HCT116 (cell line): ENCODE data around the gene STRAP. TPM values are rescaled to one million over a fixed set of nuclear protein-coding genes. Genes with fewer than 3 reads are reported as not detected.

Source experiments
- ATAC-seq: fragments of 200-7000 bp; cut with Tn5 transposase; 2 replicates; pipeline ENCODE4 v1.9.1; 2020; ENCODE audit warnings: mild to moderate bottlenecking, moderate library complexity
- BruUV-seq: library from RNA; stranded (reverse); fragments of 400-500 nt; replicated peaks from 2 replicates; lab custom pipeline; 2021; lab: Mats Ljungman, UMichigan
- CTCF ChIA-PET: fragments of 300-600 bp; sonication (Branson Sonifier 250); formaldehyde crosslinking; loops from one replicate; lab custom pipeline; 2021; ENCODE audit warnings: antibody characterized with exemption; lab: Charles Lee
- POLR2A ChIA-PET: fragments of 300-600, 350-600 bp; sonication (Branson Sonifier 250); formaldehyde crosslinking; loops from one replicate; lab custom pipeline; 2021; ENCODE audit warnings: antibody characterized with exemption; lab: Charles Lee
- RAD21 ChIA-PET, 2 experiments: fragments of 300-600 bp; sonication (Branson Sonifier 250); formaldehyde crosslinking; loops; one replicate each; lab custom pipeline; 2023; ENCODE audit warnings: low total read pairs in 2 of 2; ENCODE audit not compliant: uncharacterized antibody in 2 of 2, unreplicated experiment in 2 of 2, low non-redundant PET in 1 of 2; lab: Charles Lee
- DNase-seq: peaks from one replicate; pipeline ENCODE4 v3.0.0-alpha.2; 2010; ENCODE audit warnings: low read depth, low spot score
- H2AFZ ChIP-seq: fragments of 200-600 bp; shearing (Covaris generic), sonication (generic); 2 replicates; pipeline ENCODE4 v1.6.1; 2017; ENCODE audit warnings: low read depth, mixed run types, mixed read lengths, antibody characterized with exemption, low read length; ENCODE audit not compliant: poor library complexity, severe bottlenecking
- H3K27ac ChIP-seq: 2 replicates; pipeline ENCODE4 v1.5.1; 2012; ENCODE audit warnings: low read depth, low read length
- H3K27me3 ChIP-seq: fragments of 200-600 bp; sonication (generic); 2 replicates; pipeline ENCODE4 v1.6.1; 2016; ENCODE audit warnings: mixed run types, low read length, mixed read lengths; ENCODE audit not compliant: insufficient read depth
- H3K36me3 ChIP-seq, 2 experiments: fragments of 200-500 bp in 1 of 2; fragments of 200-600 bp in 1 of 2; sonication (Bioruptor generic) in 1 of 2; sonication (generic) in 1 of 2; 2 replicates each; pipeline versions ENCODE4 v1.5.1 to v1.6.1; 2014 to 2016; ENCODE audit warnings: low read length in 2 of 2, inconsistent platforms in 1 of 2, mixed read lengths in 1 of 2, mixed run types in 1 of 2; ENCODE audit not compliant: insufficient read depth in 2 of 2, control insufficient read depth in 1 of 2
- H3K4me1 ChIP-seq, 2 experiments: fragments of 200-600 bp in 1 of 2; sonication (generic) in 1 of 2; 2 replicates each; pipeline versions ENCODE4 v1.5.1 to v1.6.1; 2012 to 2017; ENCODE audit warnings: low read length in 2 of 2, inconsistent platforms in 1 of 2, mild to moderate bottlenecking in 1 of 2, mixed read lengths in 1 of 2, mixed run types in 1 of 2, moderate library complexity in 1 of 2; ENCODE audit not compliant: insufficient read depth in 2 of 2, control insufficient read depth in 1 of 2
- H3K4me2 ChIP-seq: fragments of 200-600 bp; sonication (generic); 2 replicates; pipeline ENCODE4 v1.6.1; 2017; ENCODE audit warnings: mixed run types, low read length, mixed read lengths
- H3K4me3 ChIP-seq, 2 experiments: fragments of 200-600 bp in 1 of 2; sonication (generic) in 1 of 2; replicated peaks in 1 of 2; 2 replicates each; pipeline ENCODE4 v1.5.1; 2011 to 2016; ENCODE audit warnings: low read length in 2 of 2, control low read depth in 1 of 2, low read depth in 1 of 2, mild to moderate bottlenecking in 1 of 2, mixed read lengths in 1 of 2, mixed run types in 1 of 2
- H3K79me2 ChIP-seq: fragments of 200-600 bp; sonication (generic); 2 replicates; pipeline ENCODE4 v1.6.1; 2017; ENCODE audit warnings: mild to moderate bottlenecking, mixed run types, low read length, moderate library complexity, mixed read lengths; ENCODE audit not compliant: insufficient read depth
- H3K9ac ChIP-seq: fragments of 200-600 bp; sonication (generic); 2 replicates; pipeline ENCODE4 v1.6.1; 2016; ENCODE audit warnings: low read length, mixed read lengths
- H3K9me2 ChIP-seq: fragments of 200-600 bp; sonication (generic), shearing (Covaris generic); 2 replicates; pipeline ENCODE4 v1.6.1; 2017; ENCODE audit warnings: mixed run types, mild to moderate bottlenecking, moderate library complexity; ENCODE audit not compliant: insufficient read depth
- H3K9me3 ChIP-seq, 2 experiments: fragments of 200-500 bp in 1 of 2; fragments of 200-600 bp in 1 of 2; sonication (Bioruptor generic) in 1 of 2; sonication (generic) in 1 of 2; 2 replicates each; pipeline ENCODE4 v1.6.1; 2014 to 2017; ENCODE audit warnings: low read length in 2 of 2, mixed read lengths in 2 of 2, inconsistent platforms in 1 of 2, low read depth in 1 of 2, mild to moderate bottlenecking in 1 of 2, mixed run types in 1 of 2, moderate library complexity in 1 of 2; ENCODE audit not compliant: control insufficient read depth in 1 of 2, insufficient read depth in 1 of 2
- H4K20me1 ChIP-seq: fragments of 200-600 bp; sonication (generic), shearing (Covaris generic); 2 replicates; pipeline ENCODE4 v1.6.1; 2017; ENCODE audit warnings: mixed run types, mild to moderate bottlenecking, moderate library complexity; ENCODE audit not compliant: insufficient read depth
- ATF3 ChIP-seq: IDR thresholded peaks from 2 replicates; pipeline ENCODE4 v1.6.1; 2012
- CTCF ChIP-seq, 3 experiments: fragments of 200-600 bp in 1 of 3; sonication (generic) in 1 of 3; IDR thresholded peaks in 2 of 3; conservative IDR thresholded peaks in 1 of 3; 2 replicates each; pipeline ENCODE4 v1.5.1; 2012 to 2017; ENCODE audit warnings: low read depth in 2 of 3, low read length in 2 of 3, antibody characterized with exemption in 1 of 3, borderline replicate concordance in 1 of 3, control low read depth in 1 of 3, mild to moderate bottlenecking in 1 of 3, mixed read lengths in 1 of 3, mixed run types in 1 of 3, moderate library complexity in 1 of 3; ENCODE audit not compliant: insufficient read depth in 1 of 3
- ELF1 ChIP-seq: IDR thresholded peaks from 2 replicates; pipeline ENCODE4 v1.6.1; 2012; ENCODE audit warnings: low read depth, borderline replicate concordance
- EZH2 ChIP-seq: fragments of 200-600 bp; sonication (generic); IDR thresholded peaks from 2 replicates; pipeline ENCODE4 v1.6.1; 2017; ENCODE audit warnings: antibody characterized with exemption, mixed run types
- EZH2phosphoT487 ChIP-seq: fragments of 200-600 bp; IDR thresholded peaks from 2 replicates; pipeline ENCODE4 v1.6.1; 2018; ENCODE audit warnings: antibody characterized with exemption, borderline replicate concordance
- FOSL1 ChIP-seq: IDR thresholded peaks from 2 replicates; pipeline ENCODE4 v1.6.1; 2012; ENCODE audit warnings: low read depth
- JUND ChIP-seq: IDR thresholded peaks from 2 replicates; pipeline ENCODE4 v1.6.1; 2012
- POLR2A ChIP-seq: IDR thresholded peaks from 2 replicates; pipeline ENCODE4 v1.7.0; 2011; ENCODE audit warnings: borderline replicate concordance; ENCODE audit not compliant: insufficient read depth, insufficient read length; ENCODE audit errors: extremely low read depth
- POLR2AphosphoS5 ChIP-seq: IDR thresholded peaks from 2 replicates; pipeline ENCODE4 v1.6.1; 2011; ENCODE audit warnings: mild to moderate bottlenecking, low read depth, low read length, moderate library complexity
- RAD21 ChIP-seq: IDR thresholded peaks from 2 replicates; pipeline ENCODE4 v1.6.1; 2012; ENCODE audit warnings: low read depth, mild to moderate bottlenecking
- SIN3A ChIP-seq: IDR thresholded peaks from 2 replicates; pipeline ENCODE4 v1.6.1; 2012; ENCODE audit warnings: low read depth
- SP1 ChIP-seq: IDR thresholded peaks from 2 replicates; pipeline ENCODE4 v1.6.1; 2012; ENCODE audit warnings: low read depth
- SRF ChIP-seq: IDR thresholded peaks from 2 replicates; pipeline ENCODE4 v1.6.1; 2012; ENCODE audit warnings: low read depth
- TCF7L2 ChIP-seq: IDR thresholded peaks from 2 replicates; pipeline ENCODE4 v1.7.0; 2011; ENCODE audit warnings: borderline replicate concordance, inconsistent platforms; ENCODE audit not compliant: insufficient read depth, insufficient read length; ENCODE audit errors: extremely low read depth
- YY1 ChIP-seq: IDR thresholded peaks from 2 replicates; pipeline ENCODE4 v1.6.1; 2011; ENCODE audit warnings: low read length, low read depth, moderate library complexity, mild to moderate bottlenecking; ENCODE audit not compliant: insufficient replicate concordance; ENCODE audit errors: extremely low read depth
- ZBTB33 ChIP-seq: IDR thresholded peaks from 2 replicates; pipeline ENCODE4 v1.6.1; 2011; ENCODE audit warnings: mild to moderate bottlenecking, low read length, moderate library complexity; ENCODE audit not compliant: insufficient replicate concordance; ENCODE audit errors: extremely low read depth
- intact Hi-C: fragments of 100-400 bp; cut with micrococcal nuclease; formaldehyde crosslinking; loops from 2 replicates; pipeline ENCODE4 v1.10.0; 2022
- total RNA-seq: library from RNA; stranded (reverse); gene quantifications from one replicate; pipeline ENCODE4 v1.2.1, GENCODE V29; 2021; ENCODE audit not compliant: unreplicated experiment

The STRAP gene
- total RNA-seq, 1 experiment from 2014 or later = 156 TPM

GRCh38 chr12:15919418-15919817 lies 37.2 kb downstream of the STRAP start:
- no peak for DNase-seq
- TF ChIP-seq ELF1 = no peak
- TF ChIP-seq TCF7L2 = no peak
- TF ChIP-seq POLR2AphosphoS5 = no peak
- TF ChIP-seq ZBTB33 = no peak
- no peak for TF ChIP-seq JUND
- no peak for TF ChIP-seq FOSL1
- TF ChIP-seq CTCF (IDR thresholded peaks at IDR 0.05 in 2 of 3, conservative IDR thresholded peaks at IDR 0.05 in 1 of 3; ENCODE audit: borderline replicate concordance in 1 of 3, insufficient read depth in 1 of 3, low read depth in 2 of 3, low read length in 2 of 3) = no peak
- no peak for TF ChIP-seq POLR2A
- TF ChIP-seq EZH2 = no peak
- TF ChIP-seq SIN3A = no peak
- no peak for TF ChIP-seq ATF3
- no peak for TF ChIP-seq RAD21
- no peak for TF ChIP-seq SP1
- TF ChIP-seq SRF = no peak
- no peak for TF ChIP-seq YY1
- no peak for TF ChIP-seq EZH2phosphoT487
- Histone ChIP-seq H3K4me1 (no peaks in the 10 kb centered on the region), H3K79me2 (no peaks in the 10 kb centered on the region; the same call in 1 of the 2 replicates), H4K20me1 (no peaks in the 10 kb centered on the region), H2AFZ (no peak overlapping the region), H3K27ac (no peak overlapping the region), H3K9me2 (no peaks in the 10 kb centered on the region), H3K9ac (no peak overlapping the region), H3K4me2 (no peak overlapping the region), H3K27me3 (no peaks in the 10 kb centered on the region), H3K36me3 (no peaks in the 10 kb centered on the region), H3K4me3 (no peak overlapping the region), H3K9me3 (no peaks in the 10 kb centered on the region)
- no peak for ATAC-seq
- ChIA-PET CTCF (no interaction called here), RAD21 (no interaction called here), POLR2A (no interaction called here)
- intact Hi-C loops = no loop called here
- BruUV-seq = no TSS peak
